K562 (cell line): ENCODE data around the gene EPPIN.

ENCODE experiments used
- CBX2 ChIP-seq: fragments of 200-600 bp; sonication (generic); IDR thresholded peaks from one replicate; pipeline ENCODE4 v1.6.1; 2012; ENCODE audit warnings: mild to moderate bottlenecking, low read length, inconsistent platforms; ENCODE audit not compliant: insufficient read depth, poor library complexity, severe bottlenecking
- CTCF ChIP-seq, 3 experiments: IDR thresholded peaks in 2 of 3; conservative IDR thresholded peaks in 1 of 3; 2 replicates each; pipeline ENCODE4 v1.5.1; 2011 to 2012; ENCODE audit warnings: low read length in 3 of 3, mild to moderate bottlenecking in 3 of 3, control low read depth in 2 of 3, improper control_type of control experiment in 1 of 3, inconsistent platforms in 1 of 3, low read depth in 1 of 3, mixed read lengths in 1 of 3, moderate library complexity in 1 of 3; ENCODE audit not compliant: insufficient read depth in 2 of 3
- ZNF12 ChIP-seq: sonication (generic); formaldehyde crosslinking; IDR thresholded peaks from 2 replicates; pipeline ENCODE4 v1.4.0; 2020; ENCODE audit warnings: mild to moderate bottlenecking, missing genetic modification reagents

GRCh38 chr20:45578231-45578630 is 31.0 kb upstream of the EPPIN start:
- TF ChIP-seq CTCF (IDR thresholded peaks at IDR 0.05 in 2 of 3, conservative IDR thresholded peaks at IDR 0.05 in 1 of 3; ENCODE audit: insufficient read depth in 2 of 3, low read depth in 1 of 3, low read length in 3 of 3), result no peak
- no peak for TF ChIP-seq ZNF12
- TF ChIP-seq CBX2, result no peak
